ENCODE results near the gene LNX1.

GRCh38 chr4:53552711-53553110 is 38.6 kb downstream of the LNX1 start:
- TF ChIP-seq FOSL2 (IDR thresholded peaks at IDR 0.05) (no peak), FOSL2 (CRISPR knock-in tag; IDR thresholded peaks at IDR 0.05) (no peak), CHD2 (IDR thresholded peaks at IDR 0.05; ENCODE audit: low read length, partially characterized antibody) (no peak), JUN (IDR thresholded peaks at IDR 0.05) (no peak), ELK1 (IDR thresholded peaks at IDR 0.05; ENCODE audit: low read depth, low read length) (no peak)
- TF ChIP-seq, protein P1, sequence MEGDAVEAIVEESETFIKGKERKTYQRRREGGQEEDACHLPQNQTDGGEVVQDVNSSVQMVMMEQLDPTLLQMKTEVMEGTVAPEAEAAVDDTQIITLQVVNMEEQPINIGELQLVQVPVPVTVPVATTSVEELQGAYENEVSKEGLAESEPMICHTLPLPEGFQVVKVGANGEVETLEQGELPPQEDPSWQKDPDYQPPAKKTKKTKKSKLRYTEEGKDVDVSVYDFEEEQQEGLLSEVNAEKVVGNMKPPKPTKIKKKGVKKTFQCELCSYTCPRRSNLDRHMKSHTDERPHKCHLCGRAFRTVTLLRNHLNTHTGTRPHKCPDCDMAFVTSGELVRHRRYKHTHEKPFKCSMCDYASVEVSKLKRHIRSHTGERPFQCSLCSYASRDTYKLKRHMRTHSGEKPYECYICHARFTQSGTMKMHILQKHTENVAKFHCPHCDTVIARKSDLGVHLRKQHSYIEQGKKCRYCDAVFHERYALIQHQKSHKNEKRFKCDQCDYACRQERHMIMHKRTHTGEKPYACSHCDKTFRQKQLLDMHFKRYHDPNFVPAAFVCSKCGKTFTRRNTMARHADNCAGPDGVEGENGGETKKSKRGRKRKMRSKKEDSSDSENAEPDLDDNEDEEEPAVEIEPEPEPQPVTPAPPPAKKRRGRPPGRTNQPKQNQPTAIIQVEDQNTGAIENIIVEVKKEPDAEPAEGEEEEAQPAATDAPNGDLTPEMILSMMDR (IDR thresholded peaks at IDR 0.05): no peak
- TF ChIP-seq, protein P2, sequence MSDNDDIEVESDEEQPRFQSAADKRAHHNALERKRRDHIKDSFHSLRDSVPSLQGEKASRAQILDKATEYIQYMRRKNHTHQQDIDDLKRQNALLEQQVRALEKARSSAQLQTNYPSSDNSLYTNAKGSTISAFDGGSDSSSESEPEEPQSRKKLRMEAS (IDR thresholded peaks at IDR 0.05): no peak
